ENCODE results near the gene ANKRD13A. TPM values are rescaled to one million over a fixed set of nuclear protein-coding genes. Genes with fewer than 3 reads are reported as not detected.
A peak's percentile ranks its signal among the peaks of the same experiment; 100 is the strongest.

ANKRD13A gene
- total RNA-seq, 4 donors from 2014 or later, result 125 to 167 (median 137) TPM

- WGBS, 2 donors, result 86 to 95% methylated on average over 2 to 5 of the region's 5 CpGs
- peaks cover 0 to 9% of the 10 kb centered on the region in 2 donors for H3K36me3 ChIP-seq
These were observed 38.1 kb downstream of the ANKRD13A start for GRCh38 chr12:110037315-110037714.

GRCh38 chr12:110038741-110039084 is 39.5 kb downstream of the ANKRD13A start:
- peaks cover 31 to 54% of the 10 kb centered on the region in 2 donors for H3K4me1 ChIP-seq
- no peak overlapping the region for H3K4me3 ChIP-seq (replicated peaks in 1 of 3)
- intact Hi-C loops (cut with DNase I), result no loop called here
- no peak for TF ChIP-seq CTCF (IDR thresholded peaks at IDR 0.05)
- no peak for TF ChIP-seq POLR2A (IDR thresholded peaks at IDR 0.05)
- DNase-seq, result no peak
- H3K9me3 ChIP-seq, result no peaks in the 10 kb centered on the region
- H3K36me3 ChIP-seq, result peaks cover 0 to 7% of the 10 kb centered on the region in 2 donors
- H3K27me3 ChIP-seq, result no peaks in the 10 kb centered on the region
- peak overlapping the region; percentile 83 to 97 (median 96) for H3K27ac ChIP-seq
- WGBS, 2 donors, result 36 to 41% methylated on average over 5 of the region's 5 CpGs

More at GRCh38 chr12:110037315-110037714, 38.1 kb downstream of the ANKRD13A start:
- H3K4me1 ChIP-seq, result peaks cover 28 to 43% of the 10 kb centered on the region in 2 donors
- TF ChIP-seq POLR2A (IDR thresholded peaks at IDR 0.05) (no peak), CTCF (IDR thresholded peaks at IDR 0.05) (no peak)
- H3K9me3 ChIP-seq, result no peaks in the 10 kb centered on the region
- H3K27me3 ChIP-seq, result no peaks in the 10 kb centered on the region
- intact Hi-C loops (cut with DNase I), result no loop called here
- peak overlapping the region; percentile 83 to 97 (median 96) for H3K27ac ChIP-seq
- DNase-seq, result no peak
- H3K4me3 ChIP-seq (replicated peaks in 1 of 3), result no peak overlapping the region

- Histone ChIP-seq H3K36me3 (peaks cover 0 to 4% of the 10 kb centered on the region in 2 donors), H3K27me3 (no peaks in the 10 kb centered on the region), H3K9me3 (no peaks in the 10 kb centered on the region), H3K4me3 (replicated peaks in 1 of 3) (no peak overlapping the region), H3K27ac (peak overlapping the region; percentile 83 to 97 (median 96)), H3K4me1 (peaks cover 31 to 54% of the 10 kb centered on the region in 2 donors)
- 36 to 37% methylated on average over 5 of the region's 5 CpGs for WGBS, 2 donors
- peak; percentile 69 for DNase-seq
- TF ChIP-seq POLR2A (IDR thresholded peaks at IDR 0.05) (peak in 1 of 2 donors; percentile 58), CTCF (IDR thresholded peaks at IDR 0.05) (no peak)
- intact Hi-C loops (cut with DNase I), result no loop called here
These were observed 40.0 kb downstream of the ANKRD13A start for GRCh38 chr12:110039085-110039807.

GRCh38 chr12:110042264-110042663 is 43.0 kb downstream of the ANKRD13A start:
- H3K4me3 ChIP-seq (replicated peaks in 1 of 3), result no peak overlapping the region
- peaks cover 0 to 4% of the 10 kb centered on the region in 2 donors for H3K36me3 ChIP-seq
- H3K4me1 ChIP-seq, result peaks cover 32 to 59% of the 10 kb centered on the region in 2 donors
- 95 to 96% methylated on average over 3 of the region's 3 CpGs for WGBS, 2 donors
- no peaks in the 10 kb centered on the region for H3K9me3 ChIP-seq
- TF ChIP-seq POLR2A (IDR thresholded peaks at IDR 0.05) (no peak), CTCF (IDR thresholded peaks at IDR 0.05) (no peak)
- H3K27me3 ChIP-seq, result no peaks in the 10 kb centered on the region
- no peak for DNase-seq
- intact Hi-C loops (cut with DNase I), result no loop called here
- H3K27ac ChIP-seq, result peak overlapping the region in 2 of 3 donors; percentile 72 to 97

GRCh38 chr12:110046451-110047187 is 47.4 kb downstream of the ANKRD13A start:
- intact Hi-C loops (cut with DNase I), result no loop called here

More at GRCh38 chr12:110046451-110047187, 47.4 kb downstream of the ANKRD13A start:
- no peaks in the 10 kb centered on the region for H3K9me3 ChIP-seq
- 92 to 95% methylated on average over 8 of the region's 8 CpGs for WGBS, 2 donors
- no peaks in the 10 kb centered on the region for H3K27me3 ChIP-seq
- no peaks in the 10 kb centered on the region for H3K36me3 ChIP-seq
- TF ChIP-seq POLR2A (IDR thresholded peaks at IDR 0.05), result no peak
- TF ChIP-seq CTCF (IDR thresholded peaks at IDR 0.05), result no peak
- H3K4me3 ChIP-seq (replicated peaks in 1 of 3), result no peak overlapping the region
- H3K4me1 ChIP-seq, result peaks cover 20 to 31% of the 10 kb centered on the region in 2 donors
- no peak overlapping the region for H3K27ac ChIP-seq
- DNase-seq, result no peak
